ENCODE measurements around the gene KDM4D.
"Not testable (repeated sequence)": the region's sequence is repeated elsewhere in the genome, so short reads cannot be mapped to it uniquely, and the experiment has no call there.

The KDM4D gene

DNA sequence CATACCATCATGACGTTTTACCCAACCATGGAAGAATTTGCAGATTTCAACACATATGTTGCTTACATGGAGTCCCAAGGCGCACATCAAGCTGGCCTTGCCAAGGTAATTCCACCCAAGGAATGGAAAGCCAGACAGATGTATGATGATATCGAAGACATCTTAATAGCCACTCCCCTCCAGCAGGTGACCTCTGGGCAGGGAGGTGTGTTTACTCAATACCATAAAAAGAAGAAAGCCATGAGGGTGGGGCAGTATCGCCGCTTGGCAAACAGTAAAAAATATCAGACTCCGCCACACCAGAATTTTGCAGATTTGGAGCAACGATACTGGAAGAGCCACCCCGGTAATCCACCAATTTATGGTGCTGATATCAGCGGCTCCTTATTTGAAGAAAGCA is 52.1 kb downstream of the KDM4D start:
- in situ Hi-C loops (cut with MboI; ENCODE audit: low sequenced_read_pairs): not testable (repeated sequence)

GRCh38 chr11:95028357-95028756 is 54.8 kb downstream of the KDM4D start:
- in situ Hi-C loops (cut with MboI; ENCODE audit: low sequenced_read_pairs): no loop called here

DNA sequence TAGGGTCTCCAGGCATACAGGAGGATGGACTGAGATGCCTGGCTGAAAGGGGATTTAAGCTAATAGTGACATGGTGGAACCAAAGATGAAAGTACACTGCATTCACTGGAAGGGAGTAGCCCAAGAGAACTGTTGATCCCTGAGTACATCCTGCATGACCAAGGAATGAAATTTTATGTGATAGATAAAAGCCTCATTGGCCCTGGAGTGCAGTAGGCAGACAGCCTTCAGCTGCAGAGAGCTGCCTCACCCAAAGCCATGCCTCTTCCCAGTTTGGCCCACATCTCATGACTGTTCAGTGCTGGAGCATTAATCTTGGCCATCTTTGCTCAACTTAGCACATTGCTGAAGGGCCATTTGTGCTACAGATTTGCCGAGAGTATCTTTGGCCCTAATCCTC is 59.5 kb downstream of the KDM4D start:
- in situ Hi-C loops (cut with MboI; ENCODE audit: low sequenced_read_pairs): no loop called here

DNA sequence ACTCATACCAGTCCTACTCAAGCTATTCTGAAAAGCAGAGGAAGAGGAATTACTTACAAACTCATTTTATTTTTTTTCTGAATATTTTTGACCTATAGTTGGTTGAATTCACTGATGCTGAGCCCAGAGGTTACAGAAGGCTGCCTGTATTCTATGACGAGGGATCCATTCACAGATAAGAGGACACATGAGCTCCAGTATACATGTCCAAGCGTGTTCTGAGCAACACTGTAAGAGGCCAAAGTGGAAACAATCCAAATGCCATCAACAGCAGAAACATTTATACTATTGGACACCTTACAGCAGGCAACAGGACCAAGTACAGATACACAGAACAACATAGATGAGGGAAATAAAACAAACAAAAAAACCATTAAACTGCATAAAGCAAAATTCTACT is 61.8 kb downstream of the KDM4D start:
- in situ Hi-C loops (cut with MboI; ENCODE audit: low sequenced_read_pairs): no loop called here

GRCh38 chr11:95037356-95038035 is 64.0 kb downstream of the KDM4D start:
- in situ Hi-C loops (cut with MboI; ENCODE audit: low sequenced_read_pairs): not testable (repeated sequence)

DNA sequence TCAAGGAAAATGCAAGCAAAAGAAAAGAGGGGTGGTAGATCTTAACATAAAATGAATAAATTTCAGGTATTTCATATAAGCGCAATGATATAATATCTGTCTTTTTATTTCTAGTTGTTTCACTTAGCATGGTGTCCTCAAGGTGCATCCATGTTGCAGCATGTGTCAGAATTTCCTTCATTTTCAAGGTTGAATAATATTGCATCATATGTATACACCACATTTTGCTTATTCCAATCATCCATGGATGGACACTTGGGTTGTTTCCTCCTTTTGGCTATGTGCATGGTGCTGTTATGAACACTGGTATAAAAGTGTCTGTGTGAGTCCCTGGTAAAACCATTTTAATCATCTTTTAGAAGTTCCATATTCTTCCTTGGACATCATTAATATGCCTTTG is 68.7 kb downstream of the KDM4D start:
- in situ Hi-C loops (cut with MboI; ENCODE audit: low sequenced_read_pairs): no loop called here

DNA sequence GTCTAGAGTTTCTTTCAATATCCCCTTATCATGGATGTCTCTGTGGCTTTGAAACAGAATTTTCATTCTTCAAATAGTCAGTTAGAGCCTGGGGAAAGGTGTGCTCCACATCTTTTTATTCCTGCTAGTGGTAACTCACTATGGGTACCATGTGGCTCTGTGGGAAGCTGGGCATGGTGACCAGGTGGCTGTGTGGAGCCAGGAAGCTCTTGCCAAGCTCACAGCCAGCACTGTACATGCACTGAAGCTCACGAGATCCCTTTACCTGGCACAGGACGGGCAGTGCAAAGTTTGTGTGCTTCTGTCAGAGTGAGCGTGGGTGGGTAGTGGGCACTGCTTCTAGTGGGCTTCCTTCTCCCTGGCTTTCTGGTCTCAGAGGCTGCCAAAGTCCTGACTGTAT is 69.4 kb downstream of the KDM4D start:
- in situ Hi-C loops (cut with MboI; ENCODE audit: low sequenced_read_pairs): no loop called here

DNA sequence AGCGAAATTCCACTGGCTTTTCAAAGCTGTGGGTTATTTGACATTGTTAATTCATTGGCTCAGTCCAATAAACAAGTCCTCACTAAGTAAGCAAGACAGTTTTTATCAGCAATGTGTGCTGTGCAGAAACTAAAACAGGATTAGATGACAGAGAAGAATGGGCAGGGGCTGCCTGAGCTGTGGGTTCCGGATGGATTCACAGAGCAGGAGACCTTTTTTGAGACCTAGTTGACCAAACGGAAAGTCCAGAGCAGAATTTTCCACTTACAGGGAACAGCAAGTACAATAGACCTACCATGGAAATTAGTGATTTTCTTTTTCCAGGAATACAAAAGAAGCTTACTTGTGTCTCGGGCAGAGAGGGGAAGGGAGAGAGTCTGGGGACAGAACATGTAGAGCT is 70.5 kb downstream of the KDM4D start:
- in situ Hi-C loops (cut with MboI; ENCODE audit: low sequenced_read_pairs): no loop called here

GRCh38 chr11:95045812-95046211 is 72.3 kb downstream of the KDM4D start:
- in situ Hi-C loops (cut with MboI; ENCODE audit: low sequenced_read_pairs): no loop called here

All from HL-60/S4 (cell line).